ENCODE results near the gene AKAP1.

AKAP1 gene

GRCh38 chr17:57111386-57111785, 26.3 kb downstream of the AKAP1 start:
- no peaks in the 10 kb centered on the region for H3K9me3 ChIP-seq (ENCODE audit: severe bottlenecking)
- TF ChIP-seq, protein P1, sequence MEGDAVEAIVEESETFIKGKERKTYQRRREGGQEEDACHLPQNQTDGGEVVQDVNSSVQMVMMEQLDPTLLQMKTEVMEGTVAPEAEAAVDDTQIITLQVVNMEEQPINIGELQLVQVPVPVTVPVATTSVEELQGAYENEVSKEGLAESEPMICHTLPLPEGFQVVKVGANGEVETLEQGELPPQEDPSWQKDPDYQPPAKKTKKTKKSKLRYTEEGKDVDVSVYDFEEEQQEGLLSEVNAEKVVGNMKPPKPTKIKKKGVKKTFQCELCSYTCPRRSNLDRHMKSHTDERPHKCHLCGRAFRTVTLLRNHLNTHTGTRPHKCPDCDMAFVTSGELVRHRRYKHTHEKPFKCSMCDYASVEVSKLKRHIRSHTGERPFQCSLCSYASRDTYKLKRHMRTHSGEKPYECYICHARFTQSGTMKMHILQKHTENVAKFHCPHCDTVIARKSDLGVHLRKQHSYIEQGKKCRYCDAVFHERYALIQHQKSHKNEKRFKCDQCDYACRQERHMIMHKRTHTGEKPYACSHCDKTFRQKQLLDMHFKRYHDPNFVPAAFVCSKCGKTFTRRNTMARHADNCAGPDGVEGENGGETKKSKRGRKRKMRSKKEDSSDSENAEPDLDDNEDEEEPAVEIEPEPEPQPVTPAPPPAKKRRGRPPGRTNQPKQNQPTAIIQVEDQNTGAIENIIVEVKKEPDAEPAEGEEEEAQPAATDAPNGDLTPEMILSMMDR (IDR thresholded peaks at IDR 0.05; ENCODE audit: low read depth, low read length) = no peak
- H3K27me3 ChIP-seq (ENCODE audit: insufficient read depth, low read depth, severe bottlenecking) = no peaks in the 10 kb centered on the region
- no peak for DNase-seq
- H3K36me3 ChIP-seq = peaks cover 91% of the 10 kb centered on the region
- no peak overlapping the region for H3K4me3 ChIP-seq (ENCODE audit: low read depth, low read length)
- H3K27ac ChIP-seq = no peak overlapping the region

GRCh38 chr17:57113011-57113410, 28.0 kb downstream of the AKAP1 start:
- Histone ChIP-seq H3K36me3 (peaks cover 93% of the 10 kb centered on the region), H3K27me3 (ENCODE audit: insufficient read depth, low read depth, severe bottlenecking) (no peaks in the 10 kb centered on the region), H3K4me3 (ENCODE audit: low read depth, low read length) (no peak overlapping the region), H3K9me3 (ENCODE audit: severe bottlenecking) (no peaks in the 10 kb centered on the region), H3K27ac (no peak overlapping the region)
- DNase-seq = no peak
- TF ChIP-seq, protein P1 (IDR thresholded peaks at IDR 0.05; ENCODE audit: low read depth, low read length) = no peak

DNA sequence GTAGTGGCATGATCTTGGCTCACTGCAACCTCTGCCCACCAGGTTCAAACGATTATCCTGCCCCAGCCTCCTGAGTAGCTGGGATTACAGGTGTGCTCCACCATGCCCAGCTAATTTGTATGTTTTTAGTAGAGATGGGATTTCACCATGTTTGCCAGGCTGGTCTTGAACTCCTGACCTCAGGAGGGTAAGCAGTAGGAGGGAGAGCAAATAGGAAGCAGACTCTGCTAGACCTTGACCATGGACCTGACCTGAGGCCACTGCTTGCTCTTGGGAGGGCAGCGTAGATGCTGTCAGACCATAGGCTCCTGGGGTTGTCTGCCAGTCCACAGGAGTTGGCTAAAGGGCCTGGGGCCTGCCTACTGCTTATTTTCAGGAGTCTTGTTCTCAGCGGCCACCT, 28.6 kb downstream of the AKAP1 start:
- DNase-seq = no peak
- Histone ChIP-seq H3K4me3 (ENCODE audit: low read depth, low read length) (no peak overlapping the region), H3K36me3 (peaks cover 94% of the 10 kb centered on the region), H3K27ac (no peak overlapping the region; the same call in 1 of the 2 replicates), H3K27me3 (ENCODE audit: insufficient read depth, low read depth, severe bottlenecking) (no peaks in the 10 kb centered on the region), H3K9me3 (ENCODE audit: severe bottlenecking) (no peaks in the 10 kb centered on the region)
- TF ChIP-seq, protein P1 (IDR thresholded peaks at IDR 0.05; ENCODE audit: low read depth, low read length) = no peak

- Histone ChIP-seq H3K4me3 (ENCODE audit: low read depth, low read length) (no peak overlapping the region), H3K27me3 (ENCODE audit: insufficient read depth, low read depth, severe bottlenecking) (no peaks in the 10 kb centered on the region), H3K27ac (no peak overlapping the region; the same call in 1 of the 2 replicates), H3K9me3 (ENCODE audit: severe bottlenecking) (no peaks in the 10 kb centered on the region), H3K36me3 (peaks cover 99% of the 10 kb centered on the region)
- peak; percentile 83 for DNase-seq
- TF ChIP-seq, protein P1 (IDR thresholded peaks at IDR 0.05; ENCODE audit: low read depth, low read length) = peak; percentile 97
Measured at GRCh38 chr17:57114085-57114673, 29.1 kb downstream of the AKAP1 start.

DNA sequence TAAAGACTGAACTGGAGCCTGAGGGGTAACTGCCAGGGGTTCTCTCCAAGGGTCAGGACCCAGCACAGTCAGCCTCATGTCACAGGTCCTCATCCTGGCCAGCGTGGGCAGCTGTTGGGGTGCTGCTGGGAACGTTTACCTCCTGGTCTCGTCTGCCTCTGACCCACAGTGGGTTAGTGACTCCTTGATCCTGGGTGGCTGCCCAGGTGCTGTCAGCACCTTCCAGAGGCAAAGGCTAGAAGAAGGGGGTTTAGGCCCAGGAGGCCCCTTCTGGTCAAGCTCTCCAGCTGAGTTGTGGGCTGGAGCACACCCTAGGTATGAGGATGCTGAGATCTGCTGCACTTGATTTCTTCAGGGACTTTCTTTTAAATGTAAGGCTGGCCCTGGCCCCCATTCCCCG, 30.3 kb downstream of the AKAP1 start:
- H3K9me3 ChIP-seq (ENCODE audit: severe bottlenecking) = no peaks in the 10 kb centered on the region
- H3K27me3 ChIP-seq (ENCODE audit: insufficient read depth, low read depth, severe bottlenecking) = no peaks in the 10 kb centered on the region
- H3K36me3 ChIP-seq = peaks cover 97% of the 10 kb centered on the region
- no peak for DNase-seq
- TF ChIP-seq, protein P1 (IDR thresholded peaks at IDR 0.05; ENCODE audit: low read depth, low read length) = no peak
- H3K4me3 ChIP-seq (ENCODE audit: low read depth, low read length) = no peak overlapping the region
- H3K27ac ChIP-seq = no peak overlapping the region

DNA sequence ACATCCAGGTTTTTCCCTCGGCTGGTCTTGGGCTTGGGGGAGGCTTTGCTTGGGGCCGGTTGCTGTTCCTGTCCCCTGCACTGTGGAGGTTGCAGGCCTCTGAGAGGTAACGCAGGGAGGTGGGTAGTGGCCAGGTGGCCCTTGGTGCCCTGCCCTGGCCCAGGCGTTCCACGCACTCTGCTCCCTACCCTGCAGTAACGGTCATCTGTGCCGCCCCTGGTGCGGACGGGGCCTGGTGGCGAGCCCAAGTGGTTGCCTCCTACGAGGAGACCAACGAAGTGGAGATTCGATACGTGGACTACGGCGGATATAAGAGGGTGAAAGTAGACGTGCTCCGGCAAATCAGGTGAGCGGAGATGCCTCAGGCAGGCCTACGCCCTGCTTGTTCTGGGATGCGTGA, 30.9 kb downstream of the AKAP1 start:
- DNase-seq = no peak
- TF ChIP-seq, protein P1 (IDR thresholded peaks at IDR 0.05; ENCODE audit: low read depth, low read length) = no peak
- Histone ChIP-seq H3K27ac (no peak overlapping the region), H3K9me3 (ENCODE audit: severe bottlenecking) (no peaks in the 10 kb centered on the region), H3K36me3 (peaks cover 97% of the 10 kb centered on the region), H3K4me3 (ENCODE audit: low read depth, low read length) (no peak overlapping the region), H3K27me3 (ENCODE audit: insufficient read depth, low read depth, severe bottlenecking) (no peaks in the 10 kb centered on the region)

Measured in WERI-Rb-1 (cell line).